ENCODE data around the gene HDAC9.

DNA sequence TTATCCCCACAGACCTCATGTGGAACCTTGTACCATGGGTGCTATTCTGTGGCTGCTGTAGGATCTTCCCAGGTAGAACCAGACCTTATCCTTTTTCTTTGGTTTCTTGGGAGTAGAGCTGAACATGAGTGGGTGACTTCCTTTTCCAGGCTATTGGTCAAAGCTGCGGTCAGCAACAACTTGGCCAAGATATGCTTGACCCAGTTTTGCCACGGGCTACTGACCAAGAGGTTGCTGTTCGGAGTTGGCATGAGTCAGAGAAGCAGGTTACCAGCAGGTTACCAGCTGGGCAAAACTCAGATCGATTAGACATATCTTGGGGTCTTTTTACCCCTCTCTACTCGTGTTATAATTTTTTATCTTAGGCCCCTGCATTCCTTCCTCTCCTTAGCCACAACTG lies 36.7 kb upstream of the HDAC9 start:
- TF ChIP-seq POLR2AphosphoS5 (IDR thresholded peaks at IDR 0.05), result no peak
- TF ChIP-seq, protein P1, sequence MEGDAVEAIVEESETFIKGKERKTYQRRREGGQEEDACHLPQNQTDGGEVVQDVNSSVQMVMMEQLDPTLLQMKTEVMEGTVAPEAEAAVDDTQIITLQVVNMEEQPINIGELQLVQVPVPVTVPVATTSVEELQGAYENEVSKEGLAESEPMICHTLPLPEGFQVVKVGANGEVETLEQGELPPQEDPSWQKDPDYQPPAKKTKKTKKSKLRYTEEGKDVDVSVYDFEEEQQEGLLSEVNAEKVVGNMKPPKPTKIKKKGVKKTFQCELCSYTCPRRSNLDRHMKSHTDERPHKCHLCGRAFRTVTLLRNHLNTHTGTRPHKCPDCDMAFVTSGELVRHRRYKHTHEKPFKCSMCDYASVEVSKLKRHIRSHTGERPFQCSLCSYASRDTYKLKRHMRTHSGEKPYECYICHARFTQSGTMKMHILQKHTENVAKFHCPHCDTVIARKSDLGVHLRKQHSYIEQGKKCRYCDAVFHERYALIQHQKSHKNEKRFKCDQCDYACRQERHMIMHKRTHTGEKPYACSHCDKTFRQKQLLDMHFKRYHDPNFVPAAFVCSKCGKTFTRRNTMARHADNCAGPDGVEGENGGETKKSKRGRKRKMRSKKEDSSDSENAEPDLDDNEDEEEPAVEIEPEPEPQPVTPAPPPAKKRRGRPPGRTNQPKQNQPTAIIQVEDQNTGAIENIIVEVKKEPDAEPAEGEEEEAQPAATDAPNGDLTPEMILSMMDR (IDR thresholded peaks at IDR 0.05), result no peak
